ENCODE data around the gene MACF1. TPM values are rescaled to one million over a fixed set of nuclear protein-coding genes. Genes with fewer than 3 reads are reported as not detected.

MACF1 gene
- total RNA-seq, 1 donor from 2014 or later: 296 TPM

DNA sequence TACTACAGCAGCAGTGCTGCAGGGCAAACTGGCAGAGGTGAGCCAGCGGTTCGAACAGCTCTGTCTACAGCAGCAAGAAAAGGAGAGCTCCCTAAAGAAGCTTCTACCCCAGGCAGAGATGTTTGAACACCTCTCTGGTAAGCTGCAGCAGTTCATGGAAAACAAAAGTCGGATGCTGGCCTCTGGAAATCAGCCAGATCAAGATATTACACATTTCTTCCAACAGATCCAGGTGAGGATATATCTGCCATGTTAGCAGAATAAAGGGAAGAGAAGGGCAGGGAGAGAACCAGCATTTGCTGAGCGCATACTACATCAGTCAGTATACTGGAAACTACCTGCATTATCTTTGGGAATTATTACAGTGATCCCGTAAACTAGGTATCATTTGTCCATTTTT lies 157.0 kb downstream of the MACF1 start:
- H3K4me3 ChIP-seq (ENCODE audit: low read depth, low read length): no peak overlapping the region
- DNase-seq (ENCODE audit: low read depth): no peak
- no peak for TF ChIP-seq CTCF (conservative IDR thresholded peaks at IDR 0.05; ENCODE audit: low read depth, low read length)

DNA sequence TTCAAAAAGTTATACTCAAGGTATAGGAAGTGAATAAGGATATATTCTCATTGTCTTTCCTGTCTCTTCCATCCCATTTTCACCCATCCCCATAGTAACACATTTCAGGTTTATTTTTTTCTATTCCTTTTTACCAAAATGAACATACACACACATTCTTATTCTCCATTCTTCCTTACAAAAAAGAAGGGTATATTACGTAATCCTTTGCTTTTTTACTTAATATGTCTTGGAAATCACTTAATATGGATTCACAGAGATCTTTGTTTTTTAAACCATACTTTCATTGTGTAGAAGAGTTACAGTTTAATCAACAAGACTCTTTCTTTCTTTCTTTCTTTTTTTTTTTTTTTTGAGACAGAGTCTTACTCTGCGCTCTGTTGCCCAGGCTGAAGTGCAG lies 158.8 kb downstream of the MACF1 start:
- no peak overlapping the region for H3K4me3 ChIP-seq (ENCODE audit: low read depth, low read length)
- no peak for DNase-seq (ENCODE audit: low read depth)
- no peak for TF ChIP-seq CTCF (conservative IDR thresholded peaks at IDR 0.05; ENCODE audit: low read depth, low read length)

GRCh38 chr1:39368045-39368444 lies 163.6 kb downstream of the MACF1 start:
- DNase-seq (ENCODE audit: low read depth): no peak

GRCh38 chr1:39369565-39369964 lies 165.1 kb downstream of the MACF1 start:
- DNase-seq (ENCODE audit: low read depth): no peak
- TF ChIP-seq CTCF (conservative IDR thresholded peaks at IDR 0.05; ENCODE audit: low read depth, low read length): no peak
- no peak overlapping the region for H3K4me3 ChIP-seq (ENCODE audit: low read depth, low read length)

More at GRCh38 chr1:39368045-39368444, 163.6 kb downstream of the MACF1 start:
- H3K4me3 ChIP-seq (ENCODE audit: low read depth, low read length): no peak overlapping the region
- TF ChIP-seq CTCF (conservative IDR thresholded peaks at IDR 0.05; ENCODE audit: low read depth, low read length): no peak

DNA sequence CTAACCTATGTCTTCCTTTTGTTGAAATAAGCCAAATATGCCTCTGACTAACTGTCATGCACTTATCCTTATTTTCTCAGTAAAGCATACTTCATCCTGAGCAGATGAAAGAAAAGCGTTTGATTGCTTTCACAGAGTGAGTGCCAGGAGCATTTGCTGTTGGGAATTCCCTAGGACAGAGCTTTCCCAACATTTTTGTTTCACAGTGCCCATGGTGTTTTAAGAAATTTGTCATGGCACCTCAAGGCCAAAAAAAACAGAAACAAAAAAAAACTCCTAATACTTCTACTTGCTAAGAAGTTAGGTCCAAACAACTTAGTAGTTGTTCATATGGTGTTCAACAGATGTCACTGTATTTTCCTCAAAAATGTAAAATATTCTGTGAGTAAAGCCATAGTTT lies 166.1 kb downstream of the MACF1 start:
- no peak overlapping the region for H3K4me3 ChIP-seq (ENCODE audit: low read depth, low read length)
- no peak for DNase-seq (ENCODE audit: low read depth)
- TF ChIP-seq CTCF (conservative IDR thresholded peaks at IDR 0.05; ENCODE audit: low read depth, low read length): no peak

DNA sequence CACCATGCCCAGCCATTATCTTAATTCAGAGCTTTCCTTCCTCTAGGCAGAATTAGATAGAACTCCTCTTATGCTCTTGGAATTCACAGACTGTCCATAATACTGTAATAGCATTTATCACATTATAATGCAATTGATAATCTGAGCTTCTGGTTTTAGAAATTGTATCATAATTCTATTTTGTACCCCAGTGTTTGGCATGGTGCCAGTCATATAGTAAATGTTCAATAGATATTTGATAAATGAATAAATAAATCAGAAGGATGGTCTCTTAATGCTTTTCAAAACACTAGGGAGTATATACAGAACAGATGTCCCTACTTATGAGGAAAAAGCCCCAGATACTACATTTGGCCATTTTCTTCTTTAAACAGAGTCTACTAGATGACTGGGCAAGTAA lies 167.6 kb downstream of the MACF1 start:
- no peak overlapping the region for H3K4me3 ChIP-seq (ENCODE audit: low read depth, low read length)
- no peak for TF ChIP-seq CTCF (conservative IDR thresholded peaks at IDR 0.05; ENCODE audit: low read depth, low read length)
- DNase-seq (ENCODE audit: low read depth): no peak

GRCh38 chr1:39376656-39377055 lies 172.2 kb downstream of the MACF1 start:
- no peak for TF ChIP-seq CTCF (conservative IDR thresholded peaks at IDR 0.05; ENCODE audit: low read depth, low read length)
- H3K4me3 ChIP-seq (ENCODE audit: low read depth, low read length): no peak overlapping the region
- no peak for DNase-seq (ENCODE audit: low read depth)

Data from epithelial cell of proximal tubule (primary cell).